NCI-H345 (cell line): ENCODE measurements around the gene ZBED2.
"Not testable (repeated sequence)": the region's sequence is repeated elsewhere in the genome, so short reads cannot be mapped to it uniquely, and the experiment has no call there.

ENCODE experiments used
- DNase-seq: peaks from one replicate; lab custom pipeline; 2025; lab: John Stamatoyannopoulos, UW

Gene ZBED2

GRCh38 chr3:111595232-111595631, at the start of gene ZBED2:
ZBED2 (minus strand) TSS chr3:111595346; CDS start chr3:111594201, 1,145 bp downstream.
- no peak for DNase-seq

GRCh38 chr3:111639316-111639715, 44.2 kb upstream of the ZBED2 start:
- no peak for DNase-seq

GRCh38 chr3:111636366-111636885, 41.3 kb upstream of the ZBED2 start:
- DNase-seq = peak; percentile 7

GRCh38 chr3:111635403-111635802, 40.3 kb upstream of the ZBED2 start:
- no peak for DNase-seq

GRCh38 chr3:111630638-111631037, 35.5 kb upstream of the ZBED2 start:
- DNase-seq = not testable (repeated sequence)

- DNase-seq = not testable (repeated sequence)
These were observed 33.9 kb upstream of the ZBED2 start for GRCh38 chr3:111629018-111629417.

GRCh38 chr3:111627092-111627491, 31.9 kb upstream of the ZBED2 start:
- no peak for DNase-seq

GRCh38 chr3:111621535-111621934, 26.4 kb upstream of the ZBED2 start:
- DNase-seq = no peak

- DNase-seq = no peak
These were observed 24.7 kb upstream of the ZBED2 start for GRCh38 chr3:111619833-111620232.

- DNase-seq = no peak
These were observed 23.8 kb upstream of the ZBED2 start for GRCh38 chr3:111618945-111619344.

GRCh38 chr3:111617912-111618601, 22.9 kb upstream of the ZBED2 start:
- no peak for DNase-seq

- no peak for DNase-seq
These were observed 22.3 kb upstream of the ZBED2 start for GRCh38 chr3:111617406-111617805.

GRCh38 chr3:111616417-111617105, 21.4 kb upstream of the ZBED2 start:
- DNase-seq = no peak

GRCh38 chr3:111615880-111616279, 20.7 kb upstream of the ZBED2 start:
- no peak for DNase-seq

- no peak for DNase-seq
These were observed 18.1 kb upstream of the ZBED2 start for GRCh38 chr3:111613294-111613693.

- DNase-seq = no peak
These were observed 15.5 kb upstream of the ZBED2 start for GRCh38 chr3:111610612-111611054.

- no peak for DNase-seq
These were observed 15.0 kb upstream of the ZBED2 start for GRCh38 chr3:111610189-111610588.

GRCh38 chr3:111609700-111610099, 14.6 kb upstream of the ZBED2 start:
- DNase-seq = no peak

- DNase-seq = no peak
These were observed 13.2 kb upstream of the ZBED2 start for GRCh38 chr3:111608383-111608782.

GRCh38 chr3:111607240-111607920, 12.2 kb upstream of the ZBED2 start:
- no peak for DNase-seq

- DNase-seq = no peak
These were observed 10.3 kb upstream of the ZBED2 start for GRCh38 chr3:111605493-111605892.

GRCh38 chr3:111605018-111605417, 9.9 kb upstream of the ZBED2 start:
- no peak for DNase-seq

GRCh38 chr3:111604119-111604518, 9.0 kb upstream of the ZBED2 start:
- no peak for DNase-seq
